22Rv1 (cell line): Measurements from ENCODE around the gene CELF2.

ENCODE experiments used
- ZFX ChIP-seq: fragments of 450-650 bp; IDR thresholded peaks from 2 replicates; pipeline ENCODE4 v1.6.1; 2017; ENCODE audit warnings: antibody characterized with exemption, borderline replicate concordance
- TF ChIP-seq, protein P1 (sequence below): fragments of 450-650 bp; IDR thresholded peaks from 2 replicates; pipeline ENCODE4 v1.5.1; 2017; ENCODE audit warnings: mild to moderate bottlenecking

- TF ChIP-seq, protein P1, sequence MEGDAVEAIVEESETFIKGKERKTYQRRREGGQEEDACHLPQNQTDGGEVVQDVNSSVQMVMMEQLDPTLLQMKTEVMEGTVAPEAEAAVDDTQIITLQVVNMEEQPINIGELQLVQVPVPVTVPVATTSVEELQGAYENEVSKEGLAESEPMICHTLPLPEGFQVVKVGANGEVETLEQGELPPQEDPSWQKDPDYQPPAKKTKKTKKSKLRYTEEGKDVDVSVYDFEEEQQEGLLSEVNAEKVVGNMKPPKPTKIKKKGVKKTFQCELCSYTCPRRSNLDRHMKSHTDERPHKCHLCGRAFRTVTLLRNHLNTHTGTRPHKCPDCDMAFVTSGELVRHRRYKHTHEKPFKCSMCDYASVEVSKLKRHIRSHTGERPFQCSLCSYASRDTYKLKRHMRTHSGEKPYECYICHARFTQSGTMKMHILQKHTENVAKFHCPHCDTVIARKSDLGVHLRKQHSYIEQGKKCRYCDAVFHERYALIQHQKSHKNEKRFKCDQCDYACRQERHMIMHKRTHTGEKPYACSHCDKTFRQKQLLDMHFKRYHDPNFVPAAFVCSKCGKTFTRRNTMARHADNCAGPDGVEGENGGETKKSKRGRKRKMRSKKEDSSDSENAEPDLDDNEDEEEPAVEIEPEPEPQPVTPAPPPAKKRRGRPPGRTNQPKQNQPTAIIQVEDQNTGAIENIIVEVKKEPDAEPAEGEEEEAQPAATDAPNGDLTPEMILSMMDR: no peak
- no peak for TF ChIP-seq ZFX
Observed at GRCh38 chr10:11022213-11022612, 4.5 kb downstream of the CELF2 start.
